ENCODE results near the gene TNFRSF14. TPM values are rescaled to one million over a fixed set of nuclear protein-coding genes. Genes with fewer than 3 reads are reported as not detected.

TNFRSF14 gene
- total RNA-seq, 1 donor from 2014 or later: 0.26 TPM

GRCh38 chr1:2557482-2558400 lies 1.6 kb downstream of the TNFRSF14 start:
- Mint-ChIP-seq H3K27me3 (ENCODE audit: unreplicated experiment) (peaks cover 7% of the 10 kb centered on the region), H3K4me3 (ENCODE audit: unreplicated experiment) (no peak overlapping the region), H3K9me3 (ENCODE audit: unreplicated experiment) (no peaks in the 10 kb centered on the region), H3K36me3 (ENCODE audit: low read depth, unreplicated experiment) (no peaks in the 10 kb centered on the region), H3K27ac (ENCODE audit: unreplicated experiment) (no peak overlapping the region), H3K4me1 (ENCODE audit: unreplicated experiment) (no peaks in the 10 kb centered on the region)
- no peak for DNase-seq (ENCODE audit: low spot score)
- no peak for TF ChIP-seq CTCF (IDR thresholded peaks at IDR 0.05; ENCODE audit: unreplicated experiment)

- Mint-ChIP-seq H3K27ac (ENCODE audit: unreplicated experiment) (no peak overlapping the region), H3K36me3 (ENCODE audit: low read depth, unreplicated experiment) (no peaks in the 10 kb centered on the region), H3K4me1 (ENCODE audit: unreplicated experiment) (no peaks in the 10 kb centered on the region), H3K4me3 (ENCODE audit: unreplicated experiment) (no peak overlapping the region), H3K27me3 (ENCODE audit: unreplicated experiment) (peaks cover 9% of the 10 kb centered on the region), H3K9me3 (ENCODE audit: unreplicated experiment) (no peaks in the 10 kb centered on the region)
- no peak for DNase-seq (ENCODE audit: low spot score)
- no peak for TF ChIP-seq CTCF (IDR thresholded peaks at IDR 0.05; ENCODE audit: unreplicated experiment)
Measured at GRCh38 chr1:2558420-2558819, 2.2 kb downstream of the TNFRSF14 start.

- no peaks in the 10 kb centered on the region for H3K4me1 Mint-ChIP-seq (ENCODE audit: unreplicated experiment)
- H3K9me3 Mint-ChIP-seq (ENCODE audit: unreplicated experiment): no peaks in the 10 kb centered on the region
- H3K27me3 Mint-ChIP-seq (ENCODE audit: unreplicated experiment): peaks cover 7% of the 10 kb centered on the region
- no peak overlapping the region for H3K4me3 Mint-ChIP-seq (ENCODE audit: unreplicated experiment)
- no peak for TF ChIP-seq CTCF (IDR thresholded peaks at IDR 0.05; ENCODE audit: unreplicated experiment)
- H3K36me3 Mint-ChIP-seq (ENCODE audit: low read depth, unreplicated experiment): no peaks in the 10 kb centered on the region
- no peak overlapping the region for H3K27ac Mint-ChIP-seq (ENCODE audit: unreplicated experiment)
- DNase-seq (ENCODE audit: low spot score): no peak
Measured at GRCh38 chr1:2558861-2559260, 2.7 kb downstream of the TNFRSF14 start.

- no peaks in the 10 kb centered on the region for H3K4me1 Mint-ChIP-seq (ENCODE audit: unreplicated experiment)
- TF ChIP-seq CTCF (IDR thresholded peaks at IDR 0.05; ENCODE audit: unreplicated experiment): no peak
- H3K9me3 Mint-ChIP-seq (ENCODE audit: unreplicated experiment): no peaks in the 10 kb centered on the region
- no peak overlapping the region for H3K27ac Mint-ChIP-seq (ENCODE audit: unreplicated experiment)
- DNase-seq (ENCODE audit: low spot score): no peak
- H3K4me3 Mint-ChIP-seq (ENCODE audit: unreplicated experiment): no peak overlapping the region
- peaks cover 7% of the 10 kb centered on the region for H3K27me3 Mint-ChIP-seq (ENCODE audit: unreplicated experiment)
- H3K36me3 Mint-ChIP-seq (ENCODE audit: low read depth, unreplicated experiment): no peaks in the 10 kb centered on the region
Measured at GRCh38 chr1:2559509-2560298, 3.5 kb downstream of the TNFRSF14 start.
